T1000 (cell line): ENCODE data around the gene GNAS.
"Not testable (repeated sequence)": the region's sequence is repeated elsewhere in the genome, so short reads cannot be mapped to it uniquely, and the experiment has no call there.

Experiments used
- DNase-seq: peaks from one replicate; lab custom pipeline; 2025; ENCODE audit warnings: mixed read lengths; lab: John Stamatoyannopoulos, UW

Gene GNAS

DNA sequence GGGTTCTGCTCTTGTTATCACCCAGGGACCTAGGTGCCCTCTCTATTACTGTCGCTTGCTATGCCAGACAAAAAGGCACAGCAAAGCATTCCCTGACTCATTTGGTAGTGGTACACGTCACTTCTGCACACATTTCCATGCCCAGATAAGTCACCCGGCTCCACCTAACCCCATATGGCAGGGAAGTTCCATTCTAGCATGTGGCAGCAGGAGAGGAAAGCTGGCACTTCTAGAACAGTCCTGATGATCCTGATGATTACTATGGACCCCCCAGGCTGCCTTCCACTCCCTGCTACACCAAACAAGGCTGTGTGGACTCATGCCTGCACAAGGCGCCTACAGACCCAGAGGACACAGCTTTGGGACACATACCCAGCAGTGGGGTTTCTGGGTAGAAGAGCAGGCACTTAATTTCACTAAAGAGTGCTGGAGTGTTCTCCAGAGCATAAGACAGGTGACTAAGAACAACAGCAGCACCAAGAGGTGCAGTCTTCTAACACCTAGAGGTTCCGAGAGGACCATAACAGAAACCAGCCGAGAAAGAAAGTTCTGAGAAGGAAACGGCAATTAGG lies 75.1 kb downstream of the GNAS start:
- no peak for DNase-seq

DNA sequence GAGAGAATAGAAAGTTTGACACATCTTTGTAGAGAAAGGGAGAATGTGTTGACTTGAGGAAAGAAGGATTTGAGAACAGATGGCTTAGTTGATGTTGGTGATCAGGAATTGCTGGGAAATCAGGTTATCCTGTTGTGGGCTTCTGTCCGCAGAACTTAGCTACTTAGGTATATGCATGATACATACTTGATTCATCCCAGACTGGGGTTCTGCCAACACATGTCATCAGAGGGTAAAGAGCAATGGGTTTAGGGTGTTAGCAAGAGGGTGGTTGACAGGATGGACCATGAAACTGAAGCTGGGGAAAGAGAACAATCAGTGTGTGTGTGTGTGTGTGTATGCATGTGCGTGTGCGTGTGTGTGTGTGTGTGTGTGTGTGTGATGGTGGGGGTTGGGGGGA lies 78.0 kb downstream of the GNAS start:
- DNase-seq: no peak

DNA sequence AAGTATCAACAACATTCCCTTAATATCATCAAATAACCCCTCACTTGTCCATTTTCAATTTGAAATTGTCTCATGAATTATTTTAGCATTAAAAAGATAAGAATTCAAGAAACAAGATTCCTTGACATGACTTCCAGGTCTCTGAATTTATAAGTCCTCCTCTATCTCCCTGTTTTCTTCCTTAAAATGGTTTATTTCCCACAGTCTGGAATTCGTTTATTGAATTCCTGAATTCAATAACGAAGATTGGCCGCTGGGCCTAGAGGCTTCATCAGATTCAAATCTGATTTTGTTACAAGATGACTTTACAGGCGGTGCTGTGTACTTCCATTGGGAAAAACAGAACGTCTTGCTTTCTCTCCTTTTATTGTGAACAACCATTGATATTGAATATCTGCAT lies 79.7 kb downstream of the GNAS start:
- DNase-seq: no peak

DNA sequence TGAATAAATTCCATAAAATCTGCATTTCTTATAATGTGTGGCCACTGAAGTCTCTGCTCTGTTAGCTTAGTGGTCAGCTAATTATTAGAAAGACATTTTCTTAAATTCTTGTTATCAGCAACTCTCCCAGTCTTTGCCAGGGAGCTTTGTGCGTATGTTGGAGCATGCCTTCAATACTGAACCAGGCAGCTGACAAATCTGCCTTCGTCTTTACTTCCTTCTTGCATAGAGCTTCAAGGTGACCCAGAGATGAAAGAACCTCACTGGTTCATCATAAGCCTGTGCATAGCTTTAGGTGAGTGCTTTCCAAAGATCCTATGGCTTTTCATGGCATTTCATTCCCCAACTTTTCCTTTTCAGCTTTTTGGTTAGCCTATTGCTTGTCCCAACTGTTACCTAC lies 85.6 kb downstream of the GNAS start:
- DNase-seq: no peak

DNA sequence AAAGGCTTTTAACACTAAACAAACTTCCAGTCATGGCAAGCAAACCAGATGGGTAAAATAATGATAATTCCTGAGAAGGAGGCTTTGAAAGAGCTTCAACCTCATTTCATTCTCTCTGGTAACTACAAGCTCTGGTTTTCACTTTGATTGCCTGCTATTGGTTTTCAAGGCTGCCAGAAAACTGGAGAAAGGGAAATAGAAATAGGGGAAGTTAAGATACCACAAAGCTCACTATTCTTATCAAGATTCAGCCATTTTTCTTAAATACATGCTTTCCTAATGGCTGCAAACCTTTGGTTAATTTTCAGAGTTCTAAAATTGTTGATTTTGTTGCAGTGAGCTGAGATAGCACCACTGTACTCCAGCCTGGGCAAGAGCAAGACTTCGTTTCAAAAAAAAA lies 86.0 kb downstream of the GNAS start:
- no peak for DNase-seq

DNA sequence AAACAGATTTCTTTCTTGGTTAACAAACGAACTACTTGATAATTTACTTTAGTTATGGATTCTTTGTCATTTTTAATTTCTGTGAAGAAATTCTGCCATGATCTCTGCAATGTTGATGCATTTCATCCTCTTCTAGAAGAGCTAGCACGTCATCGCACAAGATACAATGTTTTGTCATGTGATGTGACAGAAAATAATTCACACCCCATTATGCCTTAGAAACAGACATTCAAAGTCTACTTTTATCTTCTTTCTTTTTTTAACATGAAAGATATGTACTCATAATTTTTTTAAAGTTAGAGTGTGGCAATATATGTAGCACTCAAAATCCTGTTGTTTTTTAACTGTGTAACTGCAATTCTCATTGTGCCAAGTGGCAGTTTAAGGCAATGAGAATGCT lies 89.0 kb downstream of the GNAS start:
- DNase-seq: no peak

DNA sequence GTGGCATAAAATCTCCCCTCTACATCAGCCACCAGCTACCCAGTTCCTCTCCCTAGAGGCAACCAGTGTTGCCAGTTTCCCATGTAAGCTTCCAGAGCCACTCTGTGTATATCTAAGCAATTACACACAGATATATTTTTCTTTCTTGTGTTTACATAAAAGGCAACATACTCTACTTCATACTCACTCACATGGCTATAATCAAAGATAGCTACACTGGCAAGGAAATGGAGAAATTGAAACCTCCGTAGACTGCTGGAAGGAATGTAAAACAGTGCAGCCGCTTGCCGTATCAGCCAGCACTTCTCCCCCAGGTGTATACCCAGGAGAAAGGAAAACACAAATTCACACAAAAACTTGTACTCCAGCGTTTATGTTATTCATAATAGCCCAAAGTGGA lies 90.0 kb downstream of the GNAS start:
- no peak for DNase-seq

DNA sequence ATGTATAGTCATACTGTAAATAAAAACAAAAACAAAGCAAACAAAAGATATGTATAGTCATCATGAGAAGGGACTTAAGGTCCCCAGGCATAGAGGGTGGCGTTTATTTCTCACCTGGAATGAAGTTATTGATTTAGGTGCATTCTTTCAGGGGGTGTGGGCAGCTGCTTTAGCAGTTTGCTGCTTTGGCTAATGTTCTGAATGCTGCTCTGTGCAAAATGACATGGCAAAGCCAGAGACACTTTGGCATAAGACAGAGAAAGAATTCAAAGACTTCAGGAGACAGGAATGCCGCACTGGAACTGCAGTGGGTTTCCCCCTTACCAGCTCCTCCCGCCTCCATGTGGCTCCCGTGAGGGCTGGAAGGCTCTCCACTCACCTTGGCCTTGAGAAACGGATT lies 92.1 kb downstream of the GNAS start:
- no peak for DNase-seq

DNA sequence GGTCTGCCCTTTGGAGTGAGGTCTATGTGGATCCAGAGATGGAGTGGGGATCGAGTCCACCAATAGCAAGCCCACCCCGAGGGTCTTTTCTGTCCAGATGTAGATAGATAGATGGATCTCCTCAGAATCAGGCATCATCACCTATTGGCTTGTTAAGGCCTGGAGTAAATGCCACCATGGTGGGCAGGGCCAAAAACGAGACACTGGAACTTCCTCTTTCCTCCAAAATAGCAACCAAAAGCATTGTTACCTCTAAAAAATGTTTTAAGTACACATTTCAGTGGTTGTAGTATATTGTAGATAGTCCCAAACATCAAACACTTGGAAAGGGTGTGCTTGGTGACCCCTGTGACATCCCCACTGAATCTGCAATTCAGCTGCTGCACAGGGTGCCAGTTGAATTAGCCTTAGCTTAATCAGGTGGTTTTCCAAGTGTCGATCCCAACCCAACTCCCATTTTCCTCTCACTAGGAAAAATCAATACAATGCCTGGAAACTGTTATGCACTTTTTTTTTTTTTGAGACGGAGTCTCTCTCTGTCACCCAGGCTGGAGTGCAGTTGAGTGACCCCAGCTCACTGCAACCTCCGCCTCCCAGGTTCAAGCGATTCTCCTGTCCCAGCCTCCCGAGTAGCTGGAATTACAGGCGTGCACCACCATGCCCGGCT lies 93.6 kb downstream of the GNAS start:
- DNase-seq: no peak

DNA sequence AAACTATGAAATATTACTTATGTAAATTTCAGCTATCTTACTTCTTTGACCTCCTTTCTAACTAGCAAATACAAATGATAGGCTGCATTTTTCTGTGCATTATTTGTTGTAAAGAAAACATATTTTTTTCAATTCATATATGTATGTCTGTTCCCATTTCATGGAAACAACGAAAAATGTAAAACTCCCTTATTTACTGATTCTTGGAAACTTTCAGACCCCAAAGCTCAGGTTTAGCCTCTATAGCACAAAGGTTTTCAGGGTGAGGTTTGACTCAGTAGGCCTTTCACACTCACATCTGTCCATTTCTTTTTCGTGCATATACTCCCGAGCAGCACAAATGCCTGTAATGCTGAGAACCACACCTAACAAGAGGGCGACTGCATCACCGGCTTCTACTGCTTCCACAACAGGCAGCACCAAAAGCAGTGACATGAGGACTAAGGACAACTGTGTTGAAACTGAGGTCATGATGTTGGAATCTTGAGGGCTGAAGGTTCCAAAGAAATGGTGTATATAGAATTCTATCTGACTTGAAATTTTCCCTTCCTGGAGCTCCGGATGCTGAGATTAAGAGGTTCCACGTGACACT lies 95.4 kb downstream of the GNAS start:
- DNase-seq: not testable (repeated sequence)

DNA sequence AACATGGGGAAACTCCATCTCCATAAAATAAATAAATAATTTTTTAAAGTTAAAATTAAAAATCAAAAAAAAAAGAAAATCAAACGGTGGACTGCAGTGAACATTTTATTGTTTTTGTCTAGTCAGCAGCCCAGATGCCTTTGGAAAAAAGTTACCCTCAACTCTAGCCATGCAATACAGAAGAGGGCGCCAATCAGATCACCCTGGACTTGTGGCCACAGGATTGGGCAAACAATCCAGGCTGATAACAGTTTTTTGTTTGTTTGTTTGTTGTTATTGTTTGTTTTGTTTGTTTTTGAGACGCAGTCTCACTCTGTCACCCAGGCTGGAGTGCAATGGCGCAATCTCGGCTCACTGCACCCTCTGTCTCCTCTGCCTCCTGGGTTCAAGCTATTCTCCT lies 98.1 kb downstream of the GNAS start:
- no peak for DNase-seq

DNA sequence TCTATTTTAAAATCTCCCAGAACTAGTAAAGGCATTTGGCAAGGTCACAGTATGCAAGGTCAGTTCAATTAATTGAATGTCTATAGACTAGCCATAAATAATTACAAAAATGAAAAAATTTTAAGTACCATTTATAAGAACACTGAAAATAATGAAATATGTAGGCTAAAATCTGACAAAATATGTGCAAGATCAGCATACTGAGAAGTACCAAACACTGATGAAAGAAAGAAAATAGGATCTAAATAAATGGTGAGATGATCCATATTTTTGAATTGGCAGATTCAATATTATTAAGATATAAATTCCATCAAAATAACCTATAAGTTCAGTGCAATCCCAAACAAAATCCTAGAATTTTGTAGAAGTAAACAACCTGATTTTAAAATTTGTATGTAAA lies 100.5 kb downstream of the GNAS start:
- no peak for DNase-seq

DNA sequence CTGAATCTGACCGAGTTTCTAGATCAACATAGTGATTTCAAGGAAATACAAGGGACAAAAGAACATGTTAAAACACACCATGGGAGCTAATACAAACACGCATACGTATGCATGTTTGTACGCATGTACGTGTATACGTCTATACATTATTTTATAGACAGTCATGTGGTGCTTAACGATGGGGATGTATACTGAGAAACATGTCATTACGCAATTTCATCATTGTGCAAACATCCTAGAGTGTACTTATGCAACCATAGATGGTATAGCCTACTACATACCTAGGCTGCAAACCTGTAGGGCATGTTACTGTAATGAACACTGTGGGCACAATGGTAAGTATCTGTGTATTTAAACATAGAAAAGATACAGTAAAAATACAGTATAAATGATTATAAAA lies 103.6 kb downstream of the GNAS start:
- DNase-seq: no peak

DNA sequence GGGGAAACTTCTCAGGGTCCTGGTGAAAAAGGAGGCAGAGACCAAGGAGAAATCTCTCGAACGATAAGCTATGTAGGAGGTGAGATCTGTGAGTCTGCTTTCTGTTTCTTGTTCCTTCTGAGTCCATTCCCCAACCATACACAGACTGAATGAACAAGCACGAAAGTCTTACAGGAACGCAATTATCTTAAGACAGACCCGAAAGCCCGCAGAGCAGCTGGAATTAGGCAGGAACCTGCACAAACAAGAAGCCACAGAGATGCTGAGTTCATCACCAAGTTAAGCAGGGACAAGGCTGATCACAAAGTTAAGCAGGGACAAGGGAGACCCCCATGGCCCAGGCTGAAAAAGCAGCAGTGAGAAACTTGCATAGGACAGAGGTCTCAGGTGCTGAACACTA lies 107.1 kb downstream of the GNAS start:
- no peak for DNase-seq
